Measurements from ENCODE around the gene NPAS2.

DNA sequence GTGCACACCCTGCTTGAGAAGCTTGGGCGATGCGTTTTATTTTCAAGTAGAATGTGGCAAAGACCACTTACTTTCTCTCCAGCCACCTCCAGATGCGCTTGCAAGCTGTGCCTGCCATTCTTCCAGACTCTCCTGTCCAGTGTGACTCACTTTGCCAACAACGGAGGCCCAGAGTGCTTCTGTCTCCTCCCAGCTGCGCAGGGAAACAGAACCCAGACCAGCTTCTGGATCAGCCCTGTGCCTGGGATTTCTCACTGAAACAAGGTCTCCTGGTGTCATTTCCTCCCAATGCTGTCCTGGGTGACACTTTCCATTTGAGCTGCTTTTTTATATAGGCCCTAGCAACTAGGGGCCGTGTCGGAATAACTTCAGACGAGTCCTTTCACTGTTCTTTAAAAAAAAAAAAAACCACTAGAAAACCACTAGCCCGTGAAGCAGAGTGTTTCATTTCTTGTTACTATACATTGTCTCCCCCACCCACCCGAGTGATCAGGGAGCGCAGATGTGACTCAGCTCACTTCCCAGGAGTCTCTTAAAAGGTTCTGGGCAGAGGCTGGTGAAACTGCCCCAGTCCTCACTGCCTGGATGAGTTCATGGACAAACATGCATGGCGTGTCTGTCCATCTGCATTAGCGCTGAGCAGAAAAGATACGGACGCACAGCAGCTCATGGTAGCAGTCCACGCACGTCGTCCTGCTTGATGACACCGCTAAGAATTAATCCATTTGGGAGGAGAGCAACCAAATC, 156.9 kb downstream of the NPAS2 start:
- TF ChIP-seq CTCF (IDR thresholded peaks at IDR 0.05), result no peak
- TF ChIP-seq POLR2A (IDR thresholded peaks at IDR 0.05), result no peak
- TF ChIP-seq POLR2AphosphoS5 (IDR thresholded peaks at IDR 0.05), result no peak
